ENCODE data around the gene UBE2Z.

UBE2Z gene

GRCh38 chr17:48960834-48961515 lies 52.8 kb downstream of the UBE2Z start:
- no peak for DNase-seq (ENCODE audit: low read depth)

GRCh38 chr17:48961516-48962233 lies 53.5 kb downstream of the UBE2Z start:
- no peak for DNase-seq (ENCODE audit: low read depth)

- DNase-seq (ENCODE audit: low read depth) = no peak
Measured at GRCh38 chr17:48970224-48970623, 62.0 kb downstream of the UBE2Z start.

DNA sequence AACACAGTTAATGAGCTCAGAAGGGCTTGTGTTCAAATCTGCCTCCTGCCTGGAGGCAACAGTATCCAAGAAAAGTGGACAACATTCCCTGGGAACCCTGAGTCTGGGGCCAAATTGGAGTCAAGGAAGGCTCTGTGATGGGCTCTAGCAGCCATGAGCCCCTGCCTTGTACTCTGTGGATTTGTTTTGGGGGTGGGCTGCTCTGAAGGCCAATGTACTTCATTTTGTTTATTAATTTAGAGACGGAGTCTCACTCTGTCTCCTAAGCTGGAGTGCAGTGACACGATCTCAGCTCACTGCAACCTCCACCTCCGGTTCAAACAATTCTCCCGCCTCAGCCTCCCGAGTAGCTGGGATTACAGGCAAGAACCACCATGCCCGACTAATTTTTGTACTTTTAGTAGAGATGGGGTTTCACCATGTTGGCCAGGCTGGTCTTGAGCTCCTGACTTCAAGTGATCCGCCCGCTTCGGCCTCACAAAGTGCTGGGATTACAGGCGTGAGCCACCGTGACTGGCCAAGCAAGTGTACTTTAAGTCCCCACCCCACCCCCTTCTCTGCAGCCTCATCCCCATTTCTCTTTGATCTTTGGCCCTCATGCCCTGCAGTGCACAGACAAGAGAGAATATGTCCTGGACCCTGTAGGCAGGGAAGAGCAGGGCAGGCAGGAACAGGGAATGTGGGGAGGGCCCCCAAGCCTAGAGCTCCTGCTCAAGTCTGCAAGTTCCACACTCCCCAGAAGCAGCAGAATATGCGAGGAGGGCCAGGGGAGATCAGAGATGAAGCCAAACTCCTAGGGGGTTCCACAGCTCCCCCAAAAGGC lies 62.9 kb downstream of the UBE2Z start:
- no peak for DNase-seq (ENCODE audit: low read depth)

DNA sequence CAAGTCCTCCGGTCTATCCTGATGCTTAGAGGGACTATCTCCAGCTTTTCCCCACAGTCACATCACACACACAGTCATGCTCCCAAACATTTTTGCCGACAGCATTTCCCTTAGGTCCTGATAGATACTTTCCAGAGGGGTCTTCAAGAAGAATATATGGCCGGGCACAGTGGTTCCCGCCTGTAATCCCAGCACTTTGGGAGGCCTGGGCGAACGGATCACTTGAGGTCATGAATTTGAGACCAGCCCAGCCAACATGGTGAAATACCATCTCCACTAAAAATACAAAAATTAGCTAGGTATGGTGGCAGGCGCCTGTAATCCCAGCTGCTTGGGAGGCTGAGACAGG lies 64.5 kb downstream of the UBE2Z start:
- no peak for DNase-seq (ENCODE audit: low read depth)

GRCh38 chr17:48973806-48974205 lies 65.6 kb downstream of the UBE2Z start:
- no peak for DNase-seq (ENCODE audit: low read depth)
